ENCODE measurements around the gene HSD3B7. TPM values are rescaled to one million over a fixed set of nuclear protein-coding genes. Genes with fewer than 3 reads are reported as not detected.
A peak's percentile ranks its signal among the peaks of the same experiment; 100 is the strongest.

Gene HSD3B7
- total and polyA plus RNA-seq, 2 of the 4 experiments (the other 2 are of a cell fraction): 8.5 to 11.3 TPM

- Histone ChIP-seq H3K36me3 (ENCODE audit: control insufficient read depth, insufficient read depth, low read length) (peaks cover 1% of the 10 kb centered on the region; the same call in 1 of the 2 replicates), H2AK5ac (ENCODE audit: low read depth, low read length) (no peak overlapping the region), H3K79me1 (ENCODE audit: low read depth in 1 of 2, low read length in 2 of 2) (peaks cover 0 to 25% of the 10 kb centered on the region in 2 experiments; a peak in 2 of 4 replicates), H3K27me3 (ENCODE audit: control insufficient read depth, insufficient read depth, low read length) (no peaks in the 10 kb centered on the region), H2BK20ac (ENCODE audit: low read depth, low read length) (no peak overlapping the region), H3K23ac (ENCODE audit: low read depth, low read length) (no peak overlapping the region), H2AK9ac (replicated peaks; ENCODE audit: low read depth, low read length, poor library complexity) (peak overlapping the region; percentile 37), H3K18ac (ENCODE audit: low read depth, low read length) (no peak overlapping the region), H2AFZ (replicated peaks; ENCODE audit: low read length, poor library complexity) (no peak overlapping the region), H3K4ac (ENCODE audit: low read depth, low read length) (no peak overlapping the region), H2BK120ac (ENCODE audit: low read depth, low read length) (no peak overlapping the region), H3K4me2 (ENCODE audit: low read depth, low read length) (no peak overlapping the region), H4K20me1 (ENCODE audit: insufficient read depth, low read length) (no peaks in the 10 kb centered on the region), H4K8ac (ENCODE audit: low read depth in 2 of 2, low read length in 2 of 2) (no peak overlapping the region), H3K56ac (ENCODE audit: extremely low read depth, insufficient read depth, low read length) (no peak overlapping the region), H3K9ac (ENCODE audit: low read depth, low read length) (no peak overlapping the region), H2BK15ac (ENCODE audit: low read depth, low read length) (no peak overlapping the region), H3K4me1 (ENCODE audit: control insufficient read depth, insufficient read depth, low read length) (peaks cover 34% of the 10 kb centered on the region), H3K4me3 (ENCODE audit: insufficient read depth, low read depth, low read length) (no peak overlapping the region), H4K5ac (ENCODE audit: low read depth, low read length) (no peak overlapping the region), H2BK5ac (ENCODE audit: low read depth, low read length, poor library complexity, severe bottlenecking) (no peak overlapping the region), H3K14ac (replicated peaks; ENCODE audit: low read depth, low read length) (no peak overlapping the region), H3K9me1 (ENCODE audit: insufficient read depth, low read length) (peaks cover 21% of the 10 kb centered on the region), H4K91ac (ENCODE audit: insufficient read depth, low read depth, low read length) (no peak overlapping the region), H3K27ac (ENCODE audit: insufficient read depth, low read length) (no peak overlapping the region), H3K9me3 (ENCODE audit: control insufficient read depth, insufficient read depth, low read length) (no peaks in the 10 kb centered on the region)
- no peak for ATAC-seq (ENCODE audit: low read depth)
- CTCF ChIA-PET: no interaction called here
- no peak for DNase-seq
- POLR2A ChIA-PET (ENCODE audit: unreplicated experiment): no interaction called here
- TF ChIP-seq SMC3 (IDR thresholded peaks at IDR 0.05; ENCODE audit: low read depth, low read length): no peak
- TF ChIP-seq CEBPB (IDR thresholded peaks at IDR 0.05; ENCODE audit: low read depth, low read length): no peak
- TF ChIP-seq BHLHE40 (IDR thresholded peaks at IDR 0.05; ENCODE audit: low read depth, low read length): no peak
- no peak for TF ChIP-seq MXI1 (IDR thresholded peaks at IDR 0.05; ENCODE audit: borderline replicate concordance, low read depth, low read length)
- TF ChIP-seq CTCF (conservative IDR thresholded peaks at IDR 0.05; ENCODE audit: low read depth, low read length): no peak
- TF ChIP-seq CHD1 (IDR thresholded peaks at IDR 0.05; ENCODE audit: low read depth, low read length): no peak
- no peak for TF ChIP-seq RCOR1 (IDR thresholded peaks at IDR 0.05; ENCODE audit: insufficient replicate concordance, low read length)
- no peak for TF ChIP-seq USF2 (IDR thresholded peaks at IDR 0.05; ENCODE audit: low read depth, low read length)
- BruUV-seq (replicated peaks): no TSS peak
- dilution Hi-C loops (cut with HindIII; ENCODE audit: low sequenced_read_pairs, unreplicated experiment) (no loop called here), intact Hi-C loops (cut with micrococcal nuclease) (no loop called here), in situ Hi-C loops (cut with MboI; ENCODE audit: low sequenced_read_pairs) (no loop called here)
- 55% methylated on average over 5 of the region's 16 CpGs; no CpG with 5 or more reads in 1 of the 2 experiments for WGBS, 2 experiments (ENCODE audit: extremely low coverage in 2 of 2, insufficient read length in 1 of 2)
These were observed 16.7 kb downstream of the HSD3B7 start for GRCh38 chr16:31001507-31002249.
